ENCODE results near the gene PBXIP1. TPM values are rescaled to one million over a fixed set of nuclear protein-coding genes. Genes with fewer than 3 reads are reported as not detected.

PBXIP1 gene
- total RNA-seq, 1 donor from 2014 or later: 69.1 TPM

DNA sequence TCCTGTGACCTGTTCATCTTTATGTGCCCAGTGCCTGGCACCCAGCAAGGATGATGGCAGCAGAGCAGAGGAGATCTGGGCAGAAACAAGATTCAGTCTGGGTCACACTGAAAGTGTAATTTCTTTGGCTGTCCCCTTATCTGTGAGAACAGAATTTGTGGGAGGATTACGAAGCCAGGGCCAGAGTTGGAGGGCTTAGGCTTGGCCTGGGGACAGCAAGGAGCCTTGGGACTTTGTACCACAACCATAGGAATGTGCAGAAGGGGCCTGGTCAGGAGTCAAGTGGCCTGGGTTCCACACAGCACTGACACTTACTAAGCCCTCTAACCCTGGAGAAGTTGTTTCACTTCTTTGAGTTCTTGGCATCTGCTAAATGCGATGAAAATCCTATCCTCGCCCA lies 32.2 kb downstream of the PBXIP1 start:
- TF ChIP-seq, protein P1, sequence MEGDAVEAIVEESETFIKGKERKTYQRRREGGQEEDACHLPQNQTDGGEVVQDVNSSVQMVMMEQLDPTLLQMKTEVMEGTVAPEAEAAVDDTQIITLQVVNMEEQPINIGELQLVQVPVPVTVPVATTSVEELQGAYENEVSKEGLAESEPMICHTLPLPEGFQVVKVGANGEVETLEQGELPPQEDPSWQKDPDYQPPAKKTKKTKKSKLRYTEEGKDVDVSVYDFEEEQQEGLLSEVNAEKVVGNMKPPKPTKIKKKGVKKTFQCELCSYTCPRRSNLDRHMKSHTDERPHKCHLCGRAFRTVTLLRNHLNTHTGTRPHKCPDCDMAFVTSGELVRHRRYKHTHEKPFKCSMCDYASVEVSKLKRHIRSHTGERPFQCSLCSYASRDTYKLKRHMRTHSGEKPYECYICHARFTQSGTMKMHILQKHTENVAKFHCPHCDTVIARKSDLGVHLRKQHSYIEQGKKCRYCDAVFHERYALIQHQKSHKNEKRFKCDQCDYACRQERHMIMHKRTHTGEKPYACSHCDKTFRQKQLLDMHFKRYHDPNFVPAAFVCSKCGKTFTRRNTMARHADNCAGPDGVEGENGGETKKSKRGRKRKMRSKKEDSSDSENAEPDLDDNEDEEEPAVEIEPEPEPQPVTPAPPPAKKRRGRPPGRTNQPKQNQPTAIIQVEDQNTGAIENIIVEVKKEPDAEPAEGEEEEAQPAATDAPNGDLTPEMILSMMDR (IDR thresholded peaks at IDR 0.05; ENCODE audit: unreplicated experiment): no peak
- no peak for DNase-seq (ENCODE audit: low spot score, unreplicated experiment)
- peaks cover 20% of the 10 kb centered on the region for H3K36me3 Mint-ChIP-seq (ENCODE audit: insufficient read depth)
- H3K27me3 Mint-ChIP-seq: no peaks in the 10 kb centered on the region
- no peaks in the 10 kb centered on the region for H3K4me1 Mint-ChIP-seq (ENCODE audit: low read depth)
- no peaks in the 10 kb centered on the region for H3K9me3 Mint-ChIP-seq (ENCODE audit: low read depth)
- no peak overlapping the region for H3K27ac Mint-ChIP-seq
- no peak overlapping the region for H3K4me3 Mint-ChIP-seq (ENCODE audit: low read depth)

DNA sequence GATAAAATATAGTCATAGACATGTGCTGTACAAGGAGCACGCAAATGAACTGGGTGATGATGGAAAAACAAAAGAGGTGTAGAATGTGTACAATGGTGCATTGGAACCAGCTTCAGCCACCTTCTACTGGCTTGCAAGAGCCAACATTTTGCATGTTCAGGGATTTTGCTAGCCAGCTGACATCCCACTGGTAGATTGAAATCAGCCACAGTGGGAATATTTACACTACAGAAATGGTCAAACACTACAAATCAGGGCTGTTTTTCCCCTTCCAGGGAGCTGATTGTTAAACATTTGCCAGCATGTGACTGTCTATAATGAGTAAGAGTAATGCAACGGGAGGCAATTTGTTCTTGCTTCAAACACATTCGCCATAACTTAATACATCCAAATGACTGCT lies 42.6 kb downstream of the PBXIP1 start:
- H3K27me3 Mint-ChIP-seq: no peaks in the 10 kb centered on the region
- H3K4me1 Mint-ChIP-seq (ENCODE audit: low read depth): peaks cover 3% of the 10 kb centered on the region
- H3K4me3 Mint-ChIP-seq (ENCODE audit: low read depth): no peak overlapping the region
- TF ChIP-seq, protein P1 (IDR thresholded peaks at IDR 0.05; ENCODE audit: unreplicated experiment): no peak
- H3K36me3 Mint-ChIP-seq (ENCODE audit: insufficient read depth): peaks cover 6% of the 10 kb centered on the region
- H3K27ac Mint-ChIP-seq: no peak overlapping the region
- DNase-seq (ENCODE audit: low spot score, unreplicated experiment): no peak
- H3K9me3 Mint-ChIP-seq (ENCODE audit: low read depth): peaks cover 14% of the 10 kb centered on the region

DNA sequence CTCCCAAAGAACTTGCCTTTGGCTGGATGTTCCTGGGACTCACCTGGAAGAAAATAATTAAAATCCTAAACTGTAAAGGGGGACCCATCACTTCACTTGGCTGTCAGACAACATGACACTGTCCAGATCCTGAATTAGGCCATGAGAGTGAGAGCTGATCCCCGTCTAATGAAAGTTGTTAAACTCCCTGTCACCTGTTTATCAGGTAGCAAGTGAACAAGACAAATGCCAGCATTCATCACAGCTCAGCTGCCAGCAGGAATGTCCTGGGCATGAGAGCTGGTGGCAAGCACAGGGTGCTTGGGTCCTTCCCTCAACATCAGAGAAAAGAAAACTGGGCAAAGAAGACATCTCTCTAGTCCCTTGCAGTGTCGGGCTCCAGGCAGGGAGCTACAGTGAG lies 43.1 kb downstream of the PBXIP1 start:
- peak overlapping the region; percentile 62 for H3K27ac Mint-ChIP-seq
- H3K9me3 Mint-ChIP-seq (ENCODE audit: low read depth): peaks cover 16% of the 10 kb centered on the region
- H3K4me3 Mint-ChIP-seq (ENCODE audit: low read depth): no peak overlapping the region

DNA sequence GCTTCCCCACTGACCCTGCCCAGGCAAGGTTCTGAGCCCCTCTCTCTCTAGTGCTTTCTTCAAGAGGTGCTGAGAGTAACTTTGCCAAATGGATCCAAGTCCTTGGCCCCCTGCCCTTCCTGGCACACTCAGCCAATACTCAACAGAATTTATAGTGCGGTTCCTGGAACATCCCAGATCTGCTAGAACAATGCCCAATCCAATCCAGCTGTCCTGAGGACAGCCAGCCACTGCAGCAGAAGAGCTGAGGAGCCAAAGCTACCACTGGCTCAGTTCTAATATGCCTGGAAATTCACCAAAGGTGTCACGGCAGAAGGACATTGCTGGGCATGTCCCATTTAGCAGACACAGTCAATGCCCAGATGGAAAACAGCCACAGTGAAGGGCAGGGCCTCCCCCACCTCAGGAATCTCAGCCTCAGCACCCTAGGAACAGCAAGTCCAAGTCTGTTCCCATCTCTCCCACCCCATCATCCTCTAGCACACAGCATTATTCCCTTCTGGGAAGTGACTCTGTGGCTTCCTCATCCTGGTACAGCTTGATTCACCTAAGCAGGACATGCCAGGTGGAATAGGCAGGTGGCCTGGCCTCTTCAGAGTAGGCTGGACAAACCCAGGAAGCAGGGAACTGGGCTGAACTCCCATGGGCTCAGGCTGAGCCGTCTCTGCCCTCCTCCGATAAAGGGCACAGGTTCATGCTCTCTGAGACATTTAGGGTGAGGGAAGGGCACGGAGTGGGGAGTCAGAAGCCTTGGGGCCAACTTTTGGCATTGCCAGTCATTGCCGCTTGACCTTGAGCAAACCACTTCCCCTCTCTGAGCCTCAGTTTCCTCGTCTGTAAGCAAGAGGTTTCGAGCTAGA lies 44.0 kb downstream of the PBXIP1 start:
- Mint-ChIP-seq H3K36me3 (ENCODE audit: insufficient read depth) (peaks cover 9% of the 10 kb centered on the region), H3K4me1 (ENCODE audit: low read depth) (peaks cover 3% of the 10 kb centered on the region), H3K27ac (no peak overlapping the region), H3K4me3 (ENCODE audit: low read depth) (no peak overlapping the region), H3K9me3 (ENCODE audit: low read depth) (peaks cover 18% of the 10 kb centered on the region), H3K27me3 (no peaks in the 10 kb centered on the region)
- no peak for DNase-seq (ENCODE audit: low spot score, unreplicated experiment)
- TF ChIP-seq, protein P1 (IDR thresholded peaks at IDR 0.05; ENCODE audit: unreplicated experiment): no peak

More for the DNA sequence above, 43.1 kb downstream of the PBXIP1 start:
- Mint-ChIP-seq H3K36me3 (ENCODE audit: insufficient read depth) (peaks cover 8% of the 10 kb centered on the region), H3K4me1 (ENCODE audit: low read depth) (peaks cover 3% of the 10 kb centered on the region), H3K27me3 (no peaks in the 10 kb centered on the region)
- TF ChIP-seq, protein P1 (IDR thresholded peaks at IDR 0.05; ENCODE audit: unreplicated experiment): no peak
- no peak for DNase-seq (ENCODE audit: low spot score, unreplicated experiment)

DNA sequence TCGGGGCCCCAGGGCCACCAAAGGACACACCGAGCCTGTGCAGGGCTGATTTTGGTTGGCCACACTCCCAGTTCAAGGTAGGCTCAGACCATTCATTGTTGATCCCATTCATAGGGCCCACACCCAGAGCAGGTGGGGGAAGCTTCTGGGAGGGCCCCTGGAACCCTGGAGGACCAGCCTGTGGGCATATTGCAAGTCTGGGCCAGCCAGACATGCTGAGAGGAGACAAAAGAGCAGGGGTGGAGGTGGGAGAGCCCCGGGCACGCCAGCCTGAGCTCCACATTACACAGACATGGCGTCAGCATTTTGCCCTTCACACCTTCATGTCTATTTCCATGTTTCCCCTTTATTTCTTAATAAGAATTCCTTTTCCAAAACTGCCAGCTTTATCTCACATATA lies 45.0 kb downstream of the PBXIP1 start:
- Mint-ChIP-seq H3K4me1 (ENCODE audit: low read depth) (peaks cover 3% of the 10 kb centered on the region), H3K9me3 (ENCODE audit: low read depth) (peaks cover 15% of the 10 kb centered on the region), H3K27ac (no peak overlapping the region), H3K36me3 (ENCODE audit: insufficient read depth) (peaks cover 5% of the 10 kb centered on the region), H3K4me3 (ENCODE audit: low read depth) (no peak overlapping the region), H3K27me3 (no peaks in the 10 kb centered on the region)
- TF ChIP-seq, protein P1 (IDR thresholded peaks at IDR 0.05; ENCODE audit: unreplicated experiment): no peak
- DNase-seq (ENCODE audit: low spot score, unreplicated experiment): no peak
